ENCODE results near the gene FOXO6. TPM values are rescaled to one million over a fixed set of nuclear protein-coding genes. Genes with fewer than 3 reads are reported as not detected.
A peak's percentile ranks its signal among the peaks of the same experiment; 100 is the strongest.

The FOXO6 gene
- total RNA-seq, 3 donors from 2014 or later, result 0.20 to 0.22 TPM; not detected in 1

GRCh38 chr1:41340655-41341364 lies 20.4 kb upstream of the FOXO6 start:
- ATAC-seq (no peak), DNase-seq (no peak)
- Mint-ChIP-seq H3K4me3 (no peak overlapping the region), H3K27me3 (ENCODE audit: low read depth) (peaks cover 30% of the 10 kb centered on the region), H3K9me3 (peaks cover 20% of the 10 kb centered on the region), H3K4me1 (ENCODE audit: low read depth) (no peaks in the 10 kb centered on the region), H3K36me3 (ENCODE audit: insufficient read depth) (no peaks in the 10 kb centered on the region)

- no peaks in the 10 kb centered on the region for H3K4me1 Mint-ChIP-seq (ENCODE audit: low read depth)
- DNase-seq (no peak), ATAC-seq (no peak)
- no peaks in the 10 kb centered on the region for H3K36me3 Mint-ChIP-seq (ENCODE audit: insufficient read depth)
- peaks cover 26% of the 10 kb centered on the region for H3K27me3 Mint-ChIP-seq (ENCODE audit: low read depth)
- peaks cover 20% of the 10 kb centered on the region for H3K9me3 Mint-ChIP-seq
- no peak overlapping the region for H3K4me3 Mint-ChIP-seq
These were observed 19.9 kb upstream of the FOXO6 start for GRCh38 chr1:41341365-41341683.

GRCh38 chr1:41341772-41342562 lies 19.3 kb upstream of the FOXO6 start:
- Mint-ChIP-seq H3K36me3 (ENCODE audit: insufficient read depth) (no peaks in the 10 kb centered on the region), H3K4me3 (no peak overlapping the region), H3K9me3 (peaks cover 20% of the 10 kb centered on the region), H3K27me3 (ENCODE audit: low read depth) (peaks cover 21% of the 10 kb centered on the region), H3K4me1 (ENCODE audit: low read depth) (no peaks in the 10 kb centered on the region)
- ATAC-seq (no peak), DNase-seq (no peak)

GRCh38 chr1:41342774-41343355 lies 18.4 kb upstream of the FOXO6 start:
- Mint-ChIP-seq H3K27me3 (ENCODE audit: low read depth) (peaks cover 16% of the 10 kb centered on the region), H3K9me3 (peaks cover 20% of the 10 kb centered on the region), H3K36me3 (ENCODE audit: insufficient read depth) (no peaks in the 10 kb centered on the region), H3K4me1 (ENCODE audit: low read depth) (no peaks in the 10 kb centered on the region), H3K4me3 (no peak overlapping the region)
- DNase-seq, result no peak
- ATAC-seq, result no peak

- peak in 1 of 2 donors; percentile 27 for ATAC-seq
- Mint-ChIP-seq H3K4me3 (no peak overlapping the region), H3K9me3 (peaks cover 11% of the 10 kb centered on the region), H3K4me1 (ENCODE audit: low read depth) (no peaks in the 10 kb centered on the region), H3K27me3 (ENCODE audit: low read depth) (peaks cover 11% of the 10 kb centered on the region), H3K36me3 (ENCODE audit: insufficient read depth) (no peaks in the 10 kb centered on the region)
- DNase-seq, result no peak
These were observed 17.2 kb upstream of the FOXO6 start for GRCh38 chr1:41343790-41344699.

GRCh38 chr1:41344708-41345159 lies 16.5 kb upstream of the FOXO6 start:
- Mint-ChIP-seq H3K4me1 (ENCODE audit: low read depth) (no peaks in the 10 kb centered on the region), H3K36me3 (ENCODE audit: insufficient read depth) (no peaks in the 10 kb centered on the region), H3K27me3 (ENCODE audit: low read depth) (peaks cover 13% of the 10 kb centered on the region), H3K4me3 (no peak overlapping the region), H3K9me3 (peaks cover 4% of the 10 kb centered on the region)
- DNase-seq, result no peak
- ATAC-seq, result peak in 1 of 2 donors; percentile 32

GRCh38 chr1:41345434-41346075 lies 15.7 kb upstream of the FOXO6 start:
- H3K4me1 Mint-ChIP-seq (ENCODE audit: low read depth), result no peaks in the 10 kb centered on the region
- ATAC-seq (no peak), DNase-seq (no peak)
- H3K4me3 Mint-ChIP-seq, result no peak overlapping the region
- H3K9me3 Mint-ChIP-seq, result no peaks in the 10 kb centered on the region
- no peaks in the 10 kb centered on the region for H3K36me3 Mint-ChIP-seq (ENCODE audit: insufficient read depth)
- peaks cover 13% of the 10 kb centered on the region for H3K27me3 Mint-ChIP-seq (ENCODE audit: low read depth)

- H3K4me3 Mint-ChIP-seq, result no peak overlapping the region
- no peak for ATAC-seq
- DNase-seq, result no peak
- peaks cover 9% of the 10 kb centered on the region for H3K27me3 Mint-ChIP-seq (ENCODE audit: low read depth)
- H3K9me3 Mint-ChIP-seq, result no peaks in the 10 kb centered on the region
- no peaks in the 10 kb centered on the region for H3K36me3 Mint-ChIP-seq (ENCODE audit: insufficient read depth)
- H3K4me1 Mint-ChIP-seq (ENCODE audit: low read depth), result no peaks in the 10 kb centered on the region
These were observed 14.0 kb upstream of the FOXO6 start for GRCh38 chr1:41347276-41347675.

- no peak overlapping the region for H3K4me3 Mint-ChIP-seq
- H3K9me3 Mint-ChIP-seq, result no peaks in the 10 kb centered on the region
- DNase-seq, result no peak
- no peaks in the 10 kb centered on the region for H3K36me3 Mint-ChIP-seq (ENCODE audit: insufficient read depth)
- no peak for ATAC-seq
- H3K27me3 Mint-ChIP-seq (ENCODE audit: low read depth), result peaks cover 2% of the 10 kb centered on the region
- no peaks in the 10 kb centered on the region for H3K4me1 Mint-ChIP-seq (ENCODE audit: low read depth)
These were observed 12.8 kb upstream of the FOXO6 start for GRCh38 chr1:41348394-41348793.

- no peak for DNase-seq
- no peaks in the 10 kb centered on the region for H3K4me1 Mint-ChIP-seq (ENCODE audit: low read depth)
These were observed 11.7 kb upstream of the FOXO6 start for GRCh38 chr1:41349361-41350054.

GRCh38 chr1:41350055-41350378 lies 11.2 kb upstream of the FOXO6 start:
- H3K27me3 Mint-ChIP-seq (ENCODE audit: low read depth), result peaks cover 2% of the 10 kb centered on the region
- H3K4me1 Mint-ChIP-seq (ENCODE audit: low read depth), result no peaks in the 10 kb centered on the region
- H3K4me3 Mint-ChIP-seq, result no peak overlapping the region
- ATAC-seq (no peak), DNase-seq (no peak)
- H3K36me3 Mint-ChIP-seq (ENCODE audit: insufficient read depth), result no peaks in the 10 kb centered on the region
- H3K9me3 Mint-ChIP-seq, result no peaks in the 10 kb centered on the region

More at GRCh38 chr1:41349361-41350054, 11.7 kb upstream of the FOXO6 start:
- ATAC-seq, result no peak
- Mint-ChIP-seq H3K27me3 (ENCODE audit: low read depth) (peaks cover 2% of the 10 kb centered on the region), H3K4me3 (no peak overlapping the region), H3K9me3 (no peaks in the 10 kb centered on the region), H3K36me3 (ENCODE audit: insufficient read depth) (no peaks in the 10 kb centered on the region)

- ATAC-seq (no peak), DNase-seq (no peak)
- Mint-ChIP-seq H3K9me3 (no peaks in the 10 kb centered on the region), H3K4me3 (no peak overlapping the region), H3K27me3 (ENCODE audit: low read depth) (peaks cover 4% of the 10 kb centered on the region), H3K4me1 (ENCODE audit: low read depth) (no peaks in the 10 kb centered on the region), H3K36me3 (ENCODE audit: insufficient read depth) (no peaks in the 10 kb centered on the region)
These were observed 9.7 kb upstream of the FOXO6 start for GRCh38 chr1:41351262-41352151.
